Fibroblast of villous mesenchyme (primary cell): ENCODE data around the gene CDH4. TPM values are rescaled to one million over a fixed set of nuclear protein-coding genes. Genes with fewer than 3 reads are reported as not detected.

Source experiments
- DNase-seq: peaks from one replicate; pipeline ENCODE4 v3.0.0-alpha.2; 2010; ENCODE audit warnings: low read depth
- H3K4me3 ChIP-seq: 2 replicates; pipeline ENCODE4 v1.5.1; 2011; ENCODE audit warnings: low read depth, mild to moderate bottlenecking, low read length
- total RNA-seq: library from RNA; depleted of rRNA; stranded (reverse); fragments of >200 nt; gene quantifications from 2 replicates; pipeline ENCODE4 v1.2.3, GENCODE V29; 2012
- TF ChIP-seq, protein P1 (sequence below): IDR thresholded peaks from 2 replicates; pipeline ENCODE4 v1.5.1; 2012; ENCODE audit warnings: low read depth, mild to moderate bottlenecking, low read length; ENCODE audit not compliant: insufficient read depth

Gene CDH4
- total RNA-seq, 1 donor: 1.7 TPM

DNA sequence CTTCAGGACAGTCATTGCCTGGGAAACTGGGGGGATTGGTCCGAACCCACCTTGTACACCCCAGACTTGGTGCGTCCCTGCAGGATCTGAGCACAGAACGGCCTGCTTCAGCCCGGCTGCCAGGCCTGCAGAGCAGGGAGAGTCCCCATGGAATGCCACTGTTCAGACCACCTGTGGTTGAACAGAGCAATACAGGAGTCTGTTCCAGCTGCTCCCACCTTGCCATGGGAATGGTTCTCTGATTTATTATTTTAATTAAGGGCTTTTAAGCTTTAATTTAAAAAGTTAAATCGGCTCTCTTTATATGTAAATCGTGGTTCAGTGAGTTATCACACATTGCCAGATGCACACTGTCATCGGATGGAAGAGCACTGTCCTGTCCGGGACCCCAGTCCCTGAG lies 310.4 kb downstream of the CDH4 start:
- no peak for DNase-seq
- TF ChIP-seq, protein P1, sequence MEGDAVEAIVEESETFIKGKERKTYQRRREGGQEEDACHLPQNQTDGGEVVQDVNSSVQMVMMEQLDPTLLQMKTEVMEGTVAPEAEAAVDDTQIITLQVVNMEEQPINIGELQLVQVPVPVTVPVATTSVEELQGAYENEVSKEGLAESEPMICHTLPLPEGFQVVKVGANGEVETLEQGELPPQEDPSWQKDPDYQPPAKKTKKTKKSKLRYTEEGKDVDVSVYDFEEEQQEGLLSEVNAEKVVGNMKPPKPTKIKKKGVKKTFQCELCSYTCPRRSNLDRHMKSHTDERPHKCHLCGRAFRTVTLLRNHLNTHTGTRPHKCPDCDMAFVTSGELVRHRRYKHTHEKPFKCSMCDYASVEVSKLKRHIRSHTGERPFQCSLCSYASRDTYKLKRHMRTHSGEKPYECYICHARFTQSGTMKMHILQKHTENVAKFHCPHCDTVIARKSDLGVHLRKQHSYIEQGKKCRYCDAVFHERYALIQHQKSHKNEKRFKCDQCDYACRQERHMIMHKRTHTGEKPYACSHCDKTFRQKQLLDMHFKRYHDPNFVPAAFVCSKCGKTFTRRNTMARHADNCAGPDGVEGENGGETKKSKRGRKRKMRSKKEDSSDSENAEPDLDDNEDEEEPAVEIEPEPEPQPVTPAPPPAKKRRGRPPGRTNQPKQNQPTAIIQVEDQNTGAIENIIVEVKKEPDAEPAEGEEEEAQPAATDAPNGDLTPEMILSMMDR: no peak
- no peak overlapping the region for H3K4me3 ChIP-seq

DNA sequence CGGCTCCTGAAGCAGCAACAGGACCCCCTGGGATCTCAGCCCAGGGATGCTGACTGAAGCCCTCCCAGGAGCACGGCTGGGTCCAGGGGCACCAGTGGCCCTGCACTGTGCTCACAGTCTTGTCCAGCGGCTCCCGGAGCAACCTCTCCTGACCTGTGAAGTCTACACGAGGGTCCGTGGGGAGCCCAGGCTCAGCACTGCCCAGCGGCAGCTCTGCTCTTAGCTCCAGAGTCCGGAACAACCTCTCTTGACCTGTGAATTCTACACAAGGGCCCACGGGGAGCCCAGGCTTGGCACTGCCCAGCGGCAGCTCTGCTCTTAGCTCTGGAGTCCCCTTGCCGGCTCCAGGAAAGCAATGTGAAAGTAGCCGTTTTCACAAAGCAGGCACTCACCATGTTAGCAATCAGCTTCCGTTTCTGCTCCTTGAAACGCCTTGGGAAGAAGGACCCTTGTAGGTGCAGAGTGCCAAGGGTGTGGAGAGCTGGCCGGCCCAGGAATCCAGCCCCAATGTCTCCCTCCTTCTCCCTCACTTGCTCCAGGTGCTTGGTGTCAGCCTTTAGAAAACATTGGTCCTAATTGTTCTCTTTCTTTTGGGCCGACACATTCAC lies 310.9 kb downstream of the CDH4 start:
- no peak for DNase-seq
- H3K4me3 ChIP-seq: no peak overlapping the region
- TF ChIP-seq, protein P1: no peak

DNA sequence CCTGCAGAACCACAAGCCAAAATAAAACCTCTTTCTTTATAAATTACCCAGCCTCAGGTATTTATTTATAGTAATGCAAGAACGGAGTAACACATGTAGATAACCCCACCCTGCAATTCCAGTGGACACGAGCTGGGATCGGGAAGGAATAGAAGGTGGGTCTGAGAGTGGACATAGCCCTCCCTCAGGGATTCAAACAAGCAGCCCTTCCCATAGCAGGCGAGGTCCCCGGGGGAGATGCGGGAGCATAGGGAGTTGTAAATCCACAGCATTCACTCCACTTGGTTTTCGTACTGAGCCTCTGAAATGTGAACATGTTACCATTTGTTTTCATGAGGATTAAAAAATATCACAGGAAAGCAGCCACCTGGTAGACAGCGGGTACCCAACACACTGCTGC lies 312.6 kb downstream of the CDH4 start:
- TF ChIP-seq, protein P1: no peak

DNA sequence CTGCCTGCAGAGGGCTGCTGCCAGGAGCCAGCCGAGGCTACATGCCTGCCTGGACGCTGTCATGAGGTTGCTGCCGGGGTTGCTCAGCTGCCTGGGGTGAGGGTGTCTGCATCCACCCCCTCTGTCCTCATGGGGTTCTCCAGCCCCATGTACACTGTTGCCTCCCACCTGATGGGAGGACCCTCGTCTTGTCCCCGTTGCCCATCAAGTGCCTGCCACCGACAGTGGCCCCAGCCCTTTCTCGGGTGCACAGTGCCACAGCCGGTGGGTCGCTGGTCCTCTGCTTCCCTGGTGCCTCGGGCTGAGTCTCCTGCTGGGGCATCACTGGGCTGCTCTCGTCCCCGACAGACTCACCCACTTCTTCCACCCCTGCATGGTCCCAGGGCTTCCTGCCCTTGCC lies 313.7 kb downstream of the CDH4 start:
- TF ChIP-seq, protein P1: no peak
- DNase-seq: no peak

More for the DNA sequence above, 312.6 kb downstream of the CDH4 start:
- no peak overlapping the region for H3K4me3 ChIP-seq
- DNase-seq: no peak

DNA sequence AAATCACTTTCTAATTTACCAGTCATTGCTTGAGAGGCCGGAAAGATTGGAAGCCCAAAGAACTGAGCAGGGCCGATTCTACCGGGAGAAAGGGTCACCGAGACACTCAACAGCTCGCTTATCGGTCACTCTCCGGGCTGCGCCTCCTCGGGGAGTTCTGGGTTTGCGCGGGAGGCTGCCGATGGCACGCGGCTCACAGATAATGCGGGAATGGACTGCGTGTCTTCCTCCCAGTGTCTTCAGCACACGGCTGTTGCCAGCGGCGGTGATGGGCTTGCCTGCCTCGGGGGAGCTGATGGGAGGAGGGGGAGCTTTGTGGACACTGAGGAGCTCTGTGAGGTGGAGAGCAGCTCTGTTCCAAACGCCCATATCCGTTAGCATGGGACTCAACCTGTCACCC lies 314.6 kb downstream of the CDH4 start:
- no peak overlapping the region for H3K4me3 ChIP-seq
- no peak for DNase-seq
- TF ChIP-seq, protein P1: no peak

More for the DNA sequence above, 313.7 kb downstream of the CDH4 start:
- no peak overlapping the region for H3K4me3 ChIP-seq

DNA sequence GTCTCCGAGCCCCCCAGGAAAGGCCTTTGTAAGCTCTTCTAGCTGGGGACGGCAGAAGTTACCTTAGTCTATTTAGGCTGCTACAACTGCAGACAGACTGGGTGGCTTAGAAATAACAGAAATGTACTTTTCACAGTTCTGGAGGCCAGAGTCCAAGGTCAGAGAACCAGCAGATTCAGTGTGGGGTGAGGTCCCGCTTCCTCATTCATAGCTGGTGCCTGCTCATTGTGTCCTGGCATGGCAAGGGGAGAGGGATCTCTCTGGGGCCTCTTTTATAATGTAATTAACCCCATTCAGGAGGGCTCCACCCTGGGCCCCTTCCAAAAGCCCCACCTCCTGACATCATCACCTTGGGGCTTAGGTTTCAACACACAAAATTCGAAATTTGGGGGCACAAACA lies 315.1 kb downstream of the CDH4 start:
- no peak overlapping the region for H3K4me3 ChIP-seq
- no peak for DNase-seq
- TF ChIP-seq, protein P1: no peak

DNA sequence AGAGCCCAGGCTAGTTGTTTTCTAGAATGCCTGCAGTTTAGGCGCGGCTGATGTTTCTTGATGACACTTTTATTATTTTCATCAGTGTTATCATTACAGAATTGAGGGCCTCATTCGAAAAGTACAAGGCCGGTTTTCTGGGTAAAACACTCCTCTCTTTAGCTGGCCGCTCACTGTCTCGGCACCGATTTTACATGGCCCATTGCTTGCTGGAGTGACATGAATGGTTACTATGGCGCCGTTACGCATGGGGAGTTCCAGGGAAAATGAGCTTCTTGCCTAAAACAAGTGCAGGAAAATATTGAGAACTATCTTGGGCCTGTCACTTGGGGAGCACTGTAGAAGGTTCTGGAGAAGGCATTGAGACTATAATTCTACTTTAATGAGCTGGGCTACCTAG lies 317.8 kb downstream of the CDH4 start:
- no peak overlapping the region for H3K4me3 ChIP-seq
- TF ChIP-seq, protein P1: no peak
- no peak for DNase-seq
